Neural cell (in vitro differentiated cells): ENCODE measurements around the gene LRRC18.

Source experiments
- CTCF ChIP-seq: fragments of 450-650 bp; IDR thresholded peaks from 2 replicates; pipeline ENCODE4 v1.5.1; 2014; ENCODE audit warnings: antibody characterized with exemption, mild to moderate bottlenecking, moderate library complexity; ENCODE audit not compliant: poor library complexity, severe bottlenecking
- EP300 ChIP-seq: fragments of 450-650 bp; conservative IDR thresholded peaks from 2 replicates; pipeline ENCODE4 v1.6.1; 2014; ENCODE audit warnings: antibody characterized with exemption, mild to moderate bottlenecking, moderate library complexity; ENCODE audit not compliant: poor library complexity, severe bottlenecking
- EZH2 ChIP-seq: fragments of 200-600, 300-800 bp; shearing (Covaris generic), sonication (generic); IDR thresholded peaks from 2 replicates; pipeline ENCODE4 v1.6.1; 2014; ENCODE audit warnings: antibody characterized with exemption, low read length, borderline replicate concordance, mild to moderate bottlenecking; ENCODE audit not compliant: insufficient read depth, poor library complexity, severe bottlenecking
- MXI1 ChIP-seq: fragments of 450-650 bp; conservative IDR thresholded peaks from 2 replicates; pipeline ENCODE4 v1.6.1; 2014; ENCODE audit warnings: antibody characterized with exemption, mild to moderate bottlenecking; ENCODE audit not compliant: poor library complexity, severe bottlenecking
- POLR2AphosphoS5 ChIP-seq: IDR thresholded peaks from 2 replicates; pipeline ENCODE4 v1.6.1; 2012
- RAD21 ChIP-seq: fragments of 450-650 bp; conservative IDR thresholded peaks from 2 replicates; pipeline ENCODE4 v1.6.1; 2014; ENCODE audit warnings: antibody characterized with exemption, mild to moderate bottlenecking, moderate library complexity
- REST ChIP-seq: IDR thresholded peaks from 2 replicates; pipeline ENCODE4 v1.6.1; 2012; ENCODE audit warnings: borderline replicate concordance
- SMC3 ChIP-seq: fragments of 450-650 bp; conservative IDR thresholded peaks from 2 replicates; pipeline ENCODE4 v1.6.1; 2014; ENCODE audit warnings: antibody characterized with exemption, mild to moderate bottlenecking, moderate library complexity; ENCODE audit not compliant: poor library complexity
- TAF1 ChIP-seq: IDR thresholded peaks from 2 replicates; pipeline ENCODE4 v1.6.1; 2012; ENCODE audit warnings: low read depth

GRCh38 chr10:48938990-48939536 is 577 bp downstream of the LRRC18 start:
- TF ChIP-seq CTCF (no peak), MXI1 (no peak), POLR2AphosphoS5 (no peak), EP300 (no peak), EZH2 (no peak), RAD21 (no peak), REST (no peak), TAF1 (no peak), SMC3 (no peak)
